ENCODE measurements around the gene LTF.

DNA sequence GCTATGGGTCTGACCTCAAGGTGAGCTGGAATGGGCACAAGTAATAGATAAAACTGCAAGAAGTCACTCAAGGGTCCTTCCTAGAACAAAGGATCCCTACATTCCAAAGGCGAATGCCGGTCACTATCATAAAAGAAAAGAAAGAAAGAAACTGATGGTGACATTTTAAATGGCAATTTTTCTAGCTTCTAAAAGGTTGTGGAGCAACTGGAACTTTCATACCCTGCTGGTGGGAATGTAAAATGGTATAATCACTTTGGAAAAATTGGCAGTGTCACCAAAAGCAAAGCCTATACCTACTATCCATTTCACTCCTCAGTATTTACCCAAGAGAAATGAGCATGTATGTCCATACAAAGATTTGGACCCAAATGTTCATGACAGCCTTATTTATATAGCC, 53.4 kb downstream of the LTF start:
- TF ChIP-seq POLR2A (IDR thresholded peaks at IDR 0.05) = no peak
- TF ChIP-seq, protein P1, sequence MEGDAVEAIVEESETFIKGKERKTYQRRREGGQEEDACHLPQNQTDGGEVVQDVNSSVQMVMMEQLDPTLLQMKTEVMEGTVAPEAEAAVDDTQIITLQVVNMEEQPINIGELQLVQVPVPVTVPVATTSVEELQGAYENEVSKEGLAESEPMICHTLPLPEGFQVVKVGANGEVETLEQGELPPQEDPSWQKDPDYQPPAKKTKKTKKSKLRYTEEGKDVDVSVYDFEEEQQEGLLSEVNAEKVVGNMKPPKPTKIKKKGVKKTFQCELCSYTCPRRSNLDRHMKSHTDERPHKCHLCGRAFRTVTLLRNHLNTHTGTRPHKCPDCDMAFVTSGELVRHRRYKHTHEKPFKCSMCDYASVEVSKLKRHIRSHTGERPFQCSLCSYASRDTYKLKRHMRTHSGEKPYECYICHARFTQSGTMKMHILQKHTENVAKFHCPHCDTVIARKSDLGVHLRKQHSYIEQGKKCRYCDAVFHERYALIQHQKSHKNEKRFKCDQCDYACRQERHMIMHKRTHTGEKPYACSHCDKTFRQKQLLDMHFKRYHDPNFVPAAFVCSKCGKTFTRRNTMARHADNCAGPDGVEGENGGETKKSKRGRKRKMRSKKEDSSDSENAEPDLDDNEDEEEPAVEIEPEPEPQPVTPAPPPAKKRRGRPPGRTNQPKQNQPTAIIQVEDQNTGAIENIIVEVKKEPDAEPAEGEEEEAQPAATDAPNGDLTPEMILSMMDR (IDR thresholded peaks at IDR 0.05) = no peak

All from right lobe of liver (tissue), 4 donors.